ENCODE results near the gene SETDB2. TPM values are rescaled to one million over a fixed set of nuclear protein-coding genes. Genes with fewer than 3 reads are reported as not detected.

The SETDB2 gene
- total and polyA plus RNA-seq, 2 of the 13 experiments (the other 11 are each of a cell fraction or from before 2014, with no cell fraction given): 8.1 to 8.7 TPM

DNA sequence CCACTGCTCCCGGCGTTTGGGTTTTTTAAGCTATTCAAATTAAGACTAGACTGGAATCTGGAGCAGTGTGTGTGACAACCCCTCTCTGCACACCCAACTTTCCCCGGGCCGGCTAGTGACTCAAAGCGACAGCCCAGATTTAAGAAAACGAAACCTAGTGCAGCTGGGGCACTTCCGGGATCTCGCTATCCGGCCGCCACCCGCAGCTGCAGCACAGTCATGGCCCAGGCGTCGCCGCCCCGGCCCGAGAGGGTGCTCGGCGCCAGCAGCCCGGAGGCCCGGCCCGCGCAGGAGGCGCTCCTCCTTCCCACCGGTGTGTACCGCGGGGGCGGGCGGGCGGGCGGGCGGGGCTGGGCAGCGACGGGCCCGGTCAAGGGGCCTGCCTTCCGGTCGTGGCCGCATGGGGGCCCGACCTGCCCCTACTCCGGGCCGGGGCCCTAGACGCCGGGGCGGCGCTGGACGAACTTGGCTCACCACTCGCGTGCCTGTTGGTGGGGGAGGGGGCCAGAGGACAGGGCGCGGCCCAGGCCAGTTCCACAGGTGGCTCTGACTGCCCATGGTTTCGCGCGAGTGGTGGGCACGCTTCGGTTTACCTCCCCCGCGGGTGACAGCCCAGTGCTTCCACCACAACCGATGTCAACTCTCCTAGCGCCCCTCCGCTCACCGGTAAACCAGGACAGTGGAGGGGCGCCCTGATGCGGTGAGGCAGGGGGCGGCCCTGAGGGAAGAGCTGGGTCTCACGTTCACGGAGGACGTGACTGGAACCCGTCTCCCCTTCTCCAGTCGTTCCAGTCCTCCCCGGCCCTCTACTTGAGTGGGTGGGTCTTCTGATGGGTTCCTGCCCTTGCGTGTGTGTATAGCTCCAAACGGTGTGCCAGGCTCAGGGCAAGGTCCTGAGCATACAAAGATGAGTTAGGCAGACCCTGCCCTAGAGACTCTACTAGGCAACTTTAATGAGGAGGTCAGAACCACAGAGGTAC is 52.0 kb downstream of the SETDB2 start, which contains the start of gene PHF11 (continued):
- peak; percentile 43; the same call in 1 of the 2 replicates for TF ChIP-seq ZC3H13 (CRISPR knock-in tag; IDR thresholded peaks at IDR 0.05)
- TF ChIP-seq ZMYM2 (CRISPR knock-in tag; IDR thresholded peaks at IDR 0.05): no peak
- TF ChIP-seq SYNCRIP (IDR thresholded peaks at IDR 0.05; ENCODE audit: insufficient read depth, low read depth, low read length): no peak
- TF ChIP-seq ZNF234 (CRISPR knock-in tag; conservative IDR thresholded peaks at IDR 0.05): no peak
- peak; percentile 10; the same call in 1 of the 2 replicates for TF ChIP-seq FOXO1 (CRISPR knock-in tag; IDR thresholded peaks at IDR 0.05)
- TF ChIP-seq TBL1XR1 (IDR thresholded peaks at IDR 0.05; ENCODE audit: borderline replicate concordance, low read length, partially characterized antibody): no peak
- TF ChIP-seq, protein P1, sequence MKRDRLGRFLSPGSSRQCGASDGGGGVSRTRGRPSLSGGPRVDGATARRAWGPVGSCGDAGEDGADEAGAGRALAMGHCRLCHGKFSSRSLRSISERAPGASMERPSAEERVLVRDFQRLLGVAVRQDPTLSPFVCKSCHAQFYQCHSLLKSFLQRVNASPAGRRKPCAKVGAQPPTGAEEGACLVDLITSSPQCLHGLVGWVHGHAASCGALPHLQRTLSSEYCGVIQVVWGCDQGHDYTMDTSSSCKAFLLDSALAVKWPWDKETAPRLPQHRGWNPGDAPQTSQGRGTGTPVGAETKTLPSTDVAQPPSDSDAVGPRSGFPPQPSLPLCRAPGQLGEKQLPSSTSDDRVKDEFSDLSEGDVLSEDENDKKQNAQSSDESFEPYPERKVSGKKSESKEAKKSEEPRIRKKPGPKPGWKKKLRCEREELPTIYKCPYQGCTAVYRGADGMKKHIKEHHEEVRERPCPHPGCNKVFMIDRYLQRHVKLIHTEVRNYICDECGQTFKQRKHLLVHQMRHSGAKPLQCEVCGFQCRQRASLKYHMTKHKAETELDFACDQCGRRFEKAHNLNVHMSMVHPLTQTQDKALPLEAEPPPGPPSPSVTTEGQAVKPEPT (CRISPR knock-in tag; IDR thresholded peaks at IDR 0.05; ENCODE audit: low read depth): no peak
- no peak; the same call in 1 of the 2 replicates for TF ChIP-seq NFKB2 (CRISPR knock-in tag; IDR thresholded peaks at IDR 0.05; ENCODE audit: borderline replicate concordance)
- peak; percentile 30; the same call in 1 of the 2 replicates for TF ChIP-seq SOX5 (CRISPR knock-in tag; IDR thresholded peaks at IDR 0.05; ENCODE audit: borderline replicate concordance)
- no peak for TF ChIP-seq ZNF350 (CRISPR knock-in tag; IDR thresholded peaks at IDR 0.05; ENCODE audit: borderline replicate concordance, low read depth)
- no peak; the same call in 1 of the 2 replicates for TF ChIP-seq DNMT1 (CRISPR knock-in tag; IDR thresholded peaks at IDR 0.05)
- TF ChIP-seq, protein P2, sequence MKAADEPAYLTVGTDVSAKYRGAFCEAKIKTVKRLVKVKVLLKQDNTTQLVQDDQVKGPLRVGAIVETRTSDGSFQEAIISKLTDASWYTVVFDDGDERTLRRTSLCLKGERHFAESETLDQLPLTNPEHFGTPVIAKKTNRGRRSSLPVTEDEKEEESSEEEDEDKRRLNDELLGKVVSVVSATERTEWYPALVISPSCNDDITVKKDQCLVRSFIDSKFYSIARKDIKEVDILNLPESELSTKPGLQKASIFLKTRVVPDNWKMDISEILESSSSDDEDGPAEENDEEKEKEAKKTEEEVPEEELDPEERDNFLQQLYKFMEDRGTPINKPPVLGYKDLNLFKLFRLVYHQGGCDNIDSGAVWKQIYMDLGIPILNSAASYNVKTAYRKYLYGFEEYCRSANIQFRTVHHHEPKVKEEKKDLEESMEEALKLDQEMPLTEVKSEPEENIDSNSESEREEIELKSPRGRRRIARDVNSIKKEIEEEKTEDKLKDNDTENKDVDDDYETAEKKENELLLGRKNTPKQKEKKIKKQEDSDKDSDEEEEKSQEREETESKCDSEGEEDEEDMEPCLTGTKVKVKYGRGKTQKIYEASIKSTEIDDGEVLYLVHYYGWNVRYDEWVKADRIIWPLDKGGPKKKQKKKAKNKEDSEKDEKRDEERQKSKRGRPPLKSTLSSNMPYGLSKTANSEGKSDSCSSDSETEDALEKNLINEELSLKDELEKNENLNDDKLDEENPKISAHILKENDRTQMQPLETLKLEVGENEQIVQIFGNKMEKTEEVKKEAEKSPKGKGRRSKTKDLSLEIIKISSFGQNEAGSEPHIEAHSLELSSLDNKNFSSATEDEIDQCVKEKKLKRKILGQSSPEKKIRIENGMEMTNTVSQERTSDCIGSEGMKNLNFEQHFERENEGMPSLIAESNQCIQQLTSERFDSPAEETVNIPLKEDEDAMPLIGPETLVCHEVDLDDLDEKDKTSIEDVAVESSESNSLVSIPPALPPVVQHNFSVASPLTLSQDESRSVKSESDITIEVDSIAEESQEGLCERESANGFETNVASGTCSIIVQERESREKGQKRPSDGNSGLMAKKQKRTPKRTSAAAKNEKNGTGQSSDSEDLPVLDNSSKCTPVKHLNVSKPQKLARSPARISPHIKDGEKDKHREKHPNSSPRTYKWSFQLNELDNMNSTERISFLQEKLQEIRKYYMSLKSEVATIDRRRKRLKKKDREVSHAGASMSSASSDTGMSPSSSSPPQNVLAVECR (CRISPR knock-in tag; IDR thresholded peaks at IDR 0.05; ENCODE audit: borderline replicate concordance): peak; percentile 53; the same call in 1 of the 2 replicates
- TF ChIP-seq GZF1 (CRISPR knock-in tag; IDR thresholded peaks at IDR 0.05): no peak
- TF ChIP-seq NFYB (CRISPR knock-in tag; IDR thresholded peaks at IDR 0.05): no peak
- TF ChIP-seq FOXK1 (CRISPR knock-in tag; IDR thresholded peaks at IDR 0.05; ENCODE audit: borderline replicate concordance, low read depth): no peak
- TF ChIP-seq ATF6 (CRISPR knock-in tag; conservative IDR thresholded peaks at IDR 0.05): no peak
- TF ChIP-seq, protein P3, sequence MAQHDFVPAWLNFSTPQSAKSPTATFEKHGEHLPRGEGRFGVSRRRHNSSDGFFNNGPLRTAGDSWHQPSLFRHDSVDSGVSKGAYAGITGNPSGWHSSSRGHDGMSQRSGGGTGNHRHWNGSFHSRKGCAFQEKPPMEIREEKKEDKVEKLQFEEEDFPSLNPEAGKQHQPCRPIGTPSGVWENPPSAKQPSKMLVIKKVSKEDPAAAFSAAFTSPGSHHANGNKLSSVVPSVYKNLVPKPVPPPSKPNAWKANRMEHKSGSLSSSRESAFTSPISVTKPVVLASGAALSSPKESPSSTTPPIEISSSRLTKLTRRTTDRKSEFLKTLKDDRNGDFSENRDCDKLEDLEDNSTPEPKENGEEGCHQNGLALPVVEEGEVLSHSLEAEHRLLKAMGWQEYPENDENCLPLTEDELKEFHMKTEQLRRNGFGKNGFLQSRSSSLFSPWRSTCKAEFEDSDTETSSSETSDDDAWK (CRISPR knock-in tag; IDR thresholded peaks at IDR 0.05): no peak
